GM12872 (cell line): ENCODE results near the gene PAM.

ENCODE experiments used
- CTCF ChIP-seq: IDR thresholded peaks from 3 replicates; pipeline ENCODE4 v1.5.1; 2011; ENCODE audit warnings: low read depth, mild to moderate bottlenecking, low read length, moderate library complexity; ENCODE audit not compliant: insufficient read depth

Gene PAM

GRCh38 chr5:102794677-102795331, 39.7 kb downstream of the PAM start:
- no peak for TF ChIP-seq CTCF

- no peak for TF ChIP-seq CTCF
These were observed 40.4 kb downstream of the PAM start for GRCh38 chr5:102795526-102795925.

GRCh38 chr5:102796009-102796408, 40.9 kb downstream of the PAM start:
- no peak for TF ChIP-seq CTCF

GRCh38 chr5:102796498-102796897, 41.4 kb downstream of the PAM start:
- TF ChIP-seq CTCF: no peak

GRCh38 chr5:102797322-102797884, 42.3 kb downstream of the PAM start:
- TF ChIP-seq CTCF: no peak

- no peak for TF ChIP-seq CTCF
These were observed 43.1 kb downstream of the PAM start for GRCh38 chr5:102798104-102798785.

- TF ChIP-seq CTCF: no peak
These were observed 43.9 kb downstream of the PAM start for GRCh38 chr5:102799017-102799416.
